Limb (tissue), 2 donors: ENCODE measurements around the gene COL5A1.
A peak's percentile ranks its signal among the peaks of the same experiment; 100 is the strongest.
"Not testable (repeated sequence)": the region's sequence is repeated elsewhere in the genome, so short reads cannot be mapped to it uniquely, and the experiment has no call there.

Source experiments
- DNase-seq, 2 donors: peaks; one replicate each; pipeline ENCODE4 v3.0.0-alpha.2; 2016; ENCODE audit errors: extremely low spot score in 2 of 2

COL5A1 gene

GRCh38 chr9:134638502-134639090, 3.0 kb upstream of the COL5A1 start:
- DNase-seq: no peak

GRCh38 chr9:134639994-134640393, 1.6 kb upstream of the COL5A1 start:
- no peak for DNase-seq

- DNase-seq: no peak
These were observed 964 bp upstream of the COL5A1 start for GRCh38 chr9:134640506-134641172.

GRCh38 chr9:134641990-134642384, 384 bp downstream of the COL5A1 start:
- DNase-seq: no peak

GRCh38 chr9:134642385-134643181, 980 bp downstream of the COL5A1 start:
- DNase-seq: peak; percentile 65 to 77

GRCh38 chr9:134643222-134643671, 1.6 kb downstream of the COL5A1 start:
- DNase-seq: peak in 1 of 2 donors; percentile 54

GRCh38 chr9:134644401-134644724, 2.8 kb downstream of the COL5A1 start:
- DNase-seq: not testable (repeated sequence)

- DNase-seq: peak; percentile 88 to 96
These were observed 3.4 kb downstream of the COL5A1 start for GRCh38 chr9:134644725-134645606.

GRCh38 chr9:134645607-134646365, 4.2 kb downstream of the COL5A1 start:
- DNase-seq: no peak

GRCh38 chr9:134647359-134648080, 5.9 kb downstream of the COL5A1 start:
- no peak for DNase-seq

GRCh38 chr9:134648701-134649530, 7.3 kb downstream of the COL5A1 start:
- DNase-seq: no peak

GRCh38 chr9:134650431-134651190, 9.0 kb downstream of the COL5A1 start:
- no peak for DNase-seq

GRCh38 chr9:134651226-134651905, 9.8 kb downstream of the COL5A1 start:
- no peak for DNase-seq

GRCh38 chr9:134652291-134653225, 11.0 kb downstream of the COL5A1 start:
- DNase-seq: no peak

GRCh38 chr9:134653259-134654009, 11.8 kb downstream of the COL5A1 start:
- no peak for DNase-seq

GRCh38 chr9:134655101-134655500, 13.5 kb downstream of the COL5A1 start:
- DNase-seq: no peak
